A375 (cell line): ENCODE data around the gene IL20RA. TPM values are rescaled to one million over a fixed set of nuclear protein-coding genes. Genes with fewer than 3 reads are reported as not detected.

ENCODE experiments used
- small RNA-seq: library from RNA; depleted of rRNA; stranded (forward); fragments of <200 nt; gene quantifications from one replicate; pipeline ENCODE3, GENCODE V24; 2014
- total RNA-seq: library from RNA; depleted of rRNA; stranded (reverse); fragments of >200 nt; shearing (Covaris generic); gene quantifications from 2 replicates; pipeline ENCODE4 v1.2.3, GENCODE V29; 2014; rRNA removed

Gene IL20RA
- total RNA-seq, result not detected in 2 replicates

GRCh38 chr6:137044366-137045221, at the start of gene IL20RA:
Gene IL20RA (minus strand): TSS chr6:137044965. CDS start chr6:137044728, 237 bp downstream.

Small RNAs within 50 kb of the gene (small RNA-seq; reads per million reads assigned to genes)
- gene RPL35AP3, result not detected

Other genes starting within 250 kb of the IL20RA start
- gene PEX7, start 222.4 kb downstream of the IL20RA start, total RNA-seq, result 6.9 and 7.4 TPM in 2 replicates
- 0.03 TPM in 1 of 2 replicates, not detected in the other for gene SLC35D3, start 122.7 kb downstream of the IL20RA start, total RNA-seq
- not detected in 2 replicates for gene IL22RA2, start 128.7 kb upstream of the IL20RA start, total RNA-seq
- 9.5 and 11.0 TPM in 2 replicates for gene IFNGR1, start 174.4 kb upstream of the IL20RA start, total RNA-seq